BLaER1 treated with 17β-estradiol and CSF1 and Interleukin-3, amounts not matched to agents 10 nM and 100 nM (cell line): ENCODE measurements around the gene PI4KB.

Experiments
- H3K27ac ChIP-seq, 11 experiments: shearing (Covaris generic); formaldehyde crosslinking; 2 replicates each; pipeline ENCODE4 v1.8.1; 2022
- H3K27me3 ChIP-seq, 11 experiments: shearing (Covaris generic); formaldehyde crosslinking; 2 replicates each; pipeline ENCODE4 v1.8.1; 2022
- H3K36me3 ChIP-seq, 11 experiments: shearing (Covaris generic); formaldehyde crosslinking; 2 replicates each; pipeline ENCODE4 v1.8.1; 2022
- H3K4me1 ChIP-seq, 10 experiments: shearing (Covaris generic); formaldehyde crosslinking; 2 replicates each; pipeline ENCODE4 v1.8.1; 2022
- H3K4me2 ChIP-seq, 11 experiments: shearing (Covaris generic); formaldehyde crosslinking; 2 replicates each; pipeline ENCODE4 v1.8.1; 2022
- H3K4me3 ChIP-seq, 10 experiments: shearing (Covaris generic); formaldehyde crosslinking; 2 replicates each; pipeline ENCODE4 v1.8.1; 2022
- H3K9ac ChIP-seq, 11 experiments: shearing (Covaris generic); formaldehyde crosslinking; 2 replicates each; pipeline ENCODE4 v1.8.1; 2022
- H3K9me3 ChIP-seq, 11 experiments: shearing (Covaris generic); formaldehyde crosslinking; replicated peaks in 1 of 11; 2 replicates each; pipeline ENCODE4 v1.8.1; 2022
- H4K20me1 ChIP-seq, 11 experiments: shearing (Covaris generic); formaldehyde crosslinking; 2 replicates each; pipeline ENCODE4 v1.8.1; 2022
- Cebpa-rat ChIP-seq, 11 experiments: shearing (Covaris generic); IDR thresholded peaks; 2 replicates each; pipeline ENCODE4 v1.8.1; 2022

PI4KB gene

GRCh38 chr1:151327223-151327902, at the start of gene PI4KB:
Gene PI4KB, minus strand, starts transcription at chr1:151327416. Its CDS starts 10,935 bp downstream, at chr1:151316481.
- Histone ChIP-seq H3K4me3 (peak within 1 kb of the TSS; percentile 63 to 82 (median 75)), H3K4me1 (peaks cover 27 to 49% (median 35%) of the 10 kb centered on the region in 10 experiments), H3K9ac (peak within 1 kb of the TSS; percentile 91 to 99 (median 97)), H3K36me3 (peaks cover 23 to 37% (median 35%) of the 10 kb centered on the region in 11 experiments), H3K27ac (peak within 1 kb of the TSS; percentile 94 to 100 (median 97)), H4K20me1 (peaks cover 0 to 41% (median 10%) of the 10 kb centered on the region in 11 experiments; a peak in 11 of 22 replicates), H3K27me3 (no peaks in the 10 kb centered on the region), H3K4me2 (peak within 1 kb of the TSS; percentile 92 to 99 (median 98)), H3K9me3 (no peaks in the 10 kb centered on the region)
- no peak for TF ChIP-seq Cebpa-rat (IDR thresholded peaks at IDR 0.05)

- Histone ChIP-seq H3K4me3 (no peak overlapping the region), H3K27ac (no peak overlapping the region), H3K27me3 (no peaks in the 10 kb centered on the region), H4K20me1 (no peaks in the 10 kb centered on the region), H3K4me2 (peak overlapping the region in 5 of 11 experiments; percentile 12 to 49 (median 35); a peak in 2 of 22 replicates), H3K9me3 (no peaks in the 10 kb centered on the region), H3K36me3 (no peaks in the 10 kb centered on the region), H3K4me1 (peaks cover 18 to 58% (median 43%) of the 10 kb centered on the region in 10 experiments), H3K9ac (no peak overlapping the region)
- TF ChIP-seq Cebpa-rat (IDR thresholded peaks at IDR 0.05) = no peak
These were observed 46.0 kb upstream of the PI4KB start for GRCh38 chr1:151373196-151373595.

GRCh38 chr1:151372058-151372934, 45.1 kb upstream of the PI4KB start, which contains the start of gene SELENBP1:
Gene SELENBP1, minus strand, starts transcription at chr1:151372705. Its CDS starts 64 bp downstream, at chr1:151372641.
- Histone ChIP-seq H4K20me1 (no peaks in the 10 kb centered on the region), H3K9me3 (no peaks in the 10 kb centered on the region), H3K4me1 (peaks cover 18 to 67% (median 44%) of the 10 kb centered on the region in 10 experiments), H3K27me3 (no peaks in the 10 kb centered on the region), H3K27ac (peak within 1 kb of the TSS in 4 of 11 experiments; percentile 83 to 86 (median 86); a peak in 7 of 22 replicates), H3K36me3 (no peaks in the 10 kb centered on the region), H3K4me3 (no peak within 1 kb of the TSS), H3K4me2 (peak within 1 kb of the TSS in 7 of 11 experiments; percentile 12 to 95 (median 83); a peak in 12 of 22 replicates), H3K9ac (peak within 1 kb of the TSS in 2 of 11 experiments; percentile 18 to 37; a peak in 2 of 22 replicates)
- no peak for TF ChIP-seq Cebpa-rat (IDR thresholded peaks at IDR 0.05)

GRCh38 chr1:151371370-151372057, 44.3 kb upstream of the PI4KB start:
- Histone ChIP-seq H3K36me3 (no peaks in the 10 kb centered on the region), H3K4me3 (no peak overlapping the region), H3K4me1 (peaks cover 18 to 73% (median 44%) of the 10 kb centered on the region in 10 experiments), H3K9ac (peak overlapping the region in 4 of 11 experiments; percentile 18 to 48 (median 36); a peak in 4 of 22 replicates), H3K4me2 (peak overlapping the region in 7 of 11 experiments; percentile 76 to 95 (median 84); a peak in 13 of 22 replicates), H4K20me1 (no peaks in the 10 kb centered on the region), H3K27me3 (no peaks in the 10 kb centered on the region), H3K9me3 (no peaks in the 10 kb centered on the region), H3K27ac (peak overlapping the region in 6 of 11 experiments; percentile 78 to 86 (median 86); a peak in 10 of 22 replicates)
- no peak for TF ChIP-seq Cebpa-rat (IDR thresholded peaks at IDR 0.05)

GRCh38 chr1:151370211-151370911, 43.1 kb upstream of the PI4KB start:
- H3K9me3 ChIP-seq = no peaks in the 10 kb centered on the region
- H3K4me2 ChIP-seq = peak overlapping the region; percentile 69 to 95 (median 84)
- peak overlapping the region in 10 of 11 experiments; percentile 52 to 86 (median 80); a peak in 19 of 22 replicates for H3K27ac ChIP-seq
- H3K36me3 ChIP-seq = no peaks in the 10 kb centered on the region
- H4K20me1 ChIP-seq = no peaks in the 10 kb centered on the region
- H3K27me3 ChIP-seq = no peaks in the 10 kb centered on the region
- peak overlapping the region in 10 of 11 experiments; percentile 0 to 72 (median 58); a peak in 18 of 22 replicates for H3K9ac ChIP-seq
- peaks cover 18 to 78% (median 44%) of the 10 kb centered on the region in 10 experiments for H3K4me1 ChIP-seq
- TF ChIP-seq Cebpa-rat (IDR thresholded peaks at IDR 0.05) = 0 out of 22 replicates have a peak, but pooled peaks of 2 of the 11 experiments have one; percentile 13 to 46
- H3K4me3 ChIP-seq = peak overlapping the region in 3 of 10 experiments; percentile 14 to 23 (median 16); a peak in 3 of 20 replicates

GRCh38 chr1:151369621-151370048, 42.4 kb upstream of the PI4KB start:
- peaks cover 0 to 2% (median 0%) of the 10 kb centered on the region in 11 experiments; a peak in 2 of 22 replicates for H3K9me3 ChIP-seq
- peak overlapping the region in 1 of 10 experiments; percentile 16; a peak in 2 of 20 replicates for H3K4me3 ChIP-seq
- peak overlapping the region in 9 of 11 experiments; percentile 30 to 72 (median 57); a peak in 15 of 22 replicates for H3K9ac ChIP-seq
- H4K20me1 ChIP-seq = no peaks in the 10 kb centered on the region
- H3K36me3 ChIP-seq = no peaks in the 10 kb centered on the region
- H3K27me3 ChIP-seq = no peaks in the 10 kb centered on the region
- H3K27ac ChIP-seq = peak overlapping the region in 9 of 11 experiments; percentile 52 to 86 (median 83); a peak in 19 of 22 replicates
- TF ChIP-seq Cebpa-rat (IDR thresholded peaks at IDR 0.05) = no peak
- H3K4me1 ChIP-seq = peaks cover 18 to 78% (median 44%) of the 10 kb centered on the region in 10 experiments
- H3K4me2 ChIP-seq = peak overlapping the region; percentile 69 to 95 (median 84)

GRCh38 chr1:151369302-151369610, 42.0 kb upstream of the PI4KB start:
- H3K36me3 ChIP-seq = no peaks in the 10 kb centered on the region
- peak overlapping the region in 2 of 11 experiments; percentile 64 to 70; a peak in 3 of 22 replicates for H3K9ac ChIP-seq
- H4K20me1 ChIP-seq = no peaks in the 10 kb centered on the region
- H3K27ac ChIP-seq = peak overlapping the region in 8 of 11 experiments; percentile 52 to 86 (median 84); a peak in 16 of 22 replicates
- H3K4me1 ChIP-seq = peaks cover 18 to 77% (median 44%) of the 10 kb centered on the region in 10 experiments
- TF ChIP-seq Cebpa-rat (IDR thresholded peaks at IDR 0.05) = no peak
- no peak overlapping the region for H3K4me3 ChIP-seq
- H3K4me2 ChIP-seq = peak overlapping the region; percentile 69 to 95 (median 84); a peak in 21 of 22 replicates
- peaks cover 0 to 5% (median 1%) of the 10 kb centered on the region in 11 experiments; a peak in 8 of 22 replicates for H3K9me3 ChIP-seq
- H3K27me3 ChIP-seq = no peaks in the 10 kb centered on the region
